HUES6 (cell line): ENCODE data around the gene CNPY4.

Source experiments
- H3K27ac ChIP-seq: 2 replicates; pipeline ENCODE4 v1.7.0; 2013; ENCODE audit warnings: low read depth, mild to moderate bottlenecking, low read length, inconsistent platforms
- H3K27me3 ChIP-seq: 2 replicates; pipeline ENCODE4 v1.6.1; 2013; ENCODE audit warnings: low read length; ENCODE audit not compliant: control insufficient read depth, insufficient read depth
- H3K36me3 ChIP-seq: 2 replicates; pipeline ENCODE4 v1.6.1; 2013; ENCODE audit warnings: low read length; ENCODE audit not compliant: control insufficient read depth, insufficient read depth
- H3K4me1 ChIP-seq: 2 replicates; pipeline ENCODE4 v1.6.1; 2013; ENCODE audit warnings: low read length; ENCODE audit not compliant: control insufficient read depth, insufficient read depth
- H3K4me3 ChIP-seq: 2 replicates; pipeline ENCODE4 v1.5.1; 2013; ENCODE audit warnings: low read depth, low read length
- H3K9ac ChIP-seq: one replicate; pipeline ENCODE4 v1.6.1; 2013; ENCODE audit warnings: mild to moderate bottlenecking, low read length
- H3K9me3 ChIP-seq: 2 replicates; pipeline ENCODE4 v1.6.1; 2013; ENCODE audit warnings: low read depth, low read length; ENCODE audit not compliant: control insufficient read depth, insufficient read depth

CNPY4 gene

GRCh38 chr7:100153708-100154535, 34.5 kb downstream of the CNPY4 start:
- peaks cover 40% of the 10 kb centered on the region for H3K4me1 ChIP-seq
- H3K9me3 ChIP-seq: no peaks in the 10 kb centered on the region
- H3K27ac ChIP-seq: no peak overlapping the region
- no peaks in the 10 kb centered on the region for H3K27me3 ChIP-seq
- no peak overlapping the region for H3K4me3 ChIP-seq
- H3K36me3 ChIP-seq: peaks cover 52% of the 10 kb centered on the region
- peak overlapping the region; percentile 34 for H3K9ac ChIP-seq

- H3K27ac ChIP-seq: no peak overlapping the region
- no peaks in the 10 kb centered on the region for H3K27me3 ChIP-seq
- H3K9ac ChIP-seq: no peak overlapping the region
- H3K36me3 ChIP-seq: peaks cover 52% of the 10 kb centered on the region
- H3K9me3 ChIP-seq: no peaks in the 10 kb centered on the region
- H3K4me3 ChIP-seq: no peak overlapping the region
- H3K4me1 ChIP-seq: peaks cover 42% of the 10 kb centered on the region
Observed at GRCh38 chr7:100154651-100155491, 35.4 kb downstream of the CNPY4 start.

GRCh38 chr7:100155553-100156317, 36.3 kb downstream of the CNPY4 start:
- no peak overlapping the region for H3K27ac ChIP-seq
- no peak overlapping the region for H3K4me3 ChIP-seq
- peaks cover 38% of the 10 kb centered on the region for H3K4me1 ChIP-seq
- H3K9ac ChIP-seq: no peak overlapping the region
- no peaks in the 10 kb centered on the region for H3K9me3 ChIP-seq
- no peaks in the 10 kb centered on the region for H3K27me3 ChIP-seq
- H3K36me3 ChIP-seq: peaks cover 52% of the 10 kb centered on the region

GRCh38 chr7:100156331-100157068, 37.1 kb downstream of the CNPY4 start:
- Histone ChIP-seq H3K4me3 (peak overlapping the region; percentile 88; the same call in 1 of the 2 replicates), H3K9ac (peak overlapping the region; percentile 35), H3K36me3 (peaks cover 52% of the 10 kb centered on the region), H3K9me3 (no peaks in the 10 kb centered on the region), H3K27ac (peak overlapping the region; percentile 35; the same call in 1 of the 2 replicates), H3K27me3 (no peaks in the 10 kb centered on the region), H3K4me1 (peaks cover 38% of the 10 kb centered on the region)

- peaks cover 47% of the 10 kb centered on the region for H3K36me3 ChIP-seq
- peaks cover 38% of the 10 kb centered on the region for H3K4me1 ChIP-seq
- H3K9me3 ChIP-seq: no peaks in the 10 kb centered on the region
- no peaks in the 10 kb centered on the region for H3K27me3 ChIP-seq
- peak overlapping the region; percentile 35 for H3K9ac ChIP-seq
- H3K4me3 ChIP-seq: peak overlapping the region; percentile 88
- H3K27ac ChIP-seq: peak overlapping the region; percentile 35; the same call in 1 of the 2 replicates
Observed at GRCh38 chr7:100157069-100157333, 37.6 kb downstream of the CNPY4 start.

GRCh38 chr7:100157334-100158228, 38.1 kb downstream of the CNPY4 start:
- H3K9ac ChIP-seq: peak overlapping the region; percentile 79
- no peaks in the 10 kb centered on the region for H3K27me3 ChIP-seq
- H3K4me1 ChIP-seq: peaks cover 36% of the 10 kb centered on the region
- H3K36me3 ChIP-seq: peaks cover 44% of the 10 kb centered on the region
- H3K4me3 ChIP-seq: peak overlapping the region; percentile 88
- H3K9me3 ChIP-seq: no peaks in the 10 kb centered on the region
- H3K27ac ChIP-seq: peak overlapping the region; percentile 88; the same call in 1 of the 2 replicates

- H3K9me3 ChIP-seq: no peaks in the 10 kb centered on the region
- peak within 1 kb of the TSS; percentile 79 for H3K9ac ChIP-seq
- H3K36me3 ChIP-seq: peaks cover 36% of the 10 kb centered on the region
- H3K4me3 ChIP-seq: peak within 1 kb of the TSS; percentile 88
- no peaks in the 10 kb centered on the region for H3K27me3 ChIP-seq
- H3K27ac ChIP-seq: peak within 1 kb of the TSS; percentile 88; the same call in 1 of the 2 replicates
- H3K4me1 ChIP-seq: peaks cover 43% of the 10 kb centered on the region
Observed at GRCh38 chr7:100158229-100159098, 39.0 kb downstream of the CNPY4 start, which contains the start of gene TRAPPC14. Gene TRAPPC14 (minus strand): TSS chr7:100158723. CDS start chr7:100158499, 224 bp downstream.

- Histone ChIP-seq H3K4me1 (peaks cover 37% of the 10 kb centered on the region), H3K4me3 (peak overlapping the region; percentile 88), H3K27ac (0 out of 2 replicates have a peak overlapping the region, but pooled peaks have one; percentile 88)
Observed at GRCh38 chr7:100159099-100159623, 39.7 kb downstream of the CNPY4 start.

GRCh38 chr7:100160067-100160466, 40.6 kb downstream of the CNPY4 start:
- H3K4me3 ChIP-seq: no peak overlapping the region
- peaks cover 29% of the 10 kb centered on the region for H3K4me1 ChIP-seq
- H3K9me3 ChIP-seq: no peaks in the 10 kb centered on the region
- H3K36me3 ChIP-seq: peaks cover 21% of the 10 kb centered on the region
- H3K27me3 ChIP-seq: no peaks in the 10 kb centered on the region
- no peak overlapping the region for H3K9ac ChIP-seq
- H3K27ac ChIP-seq: no peak overlapping the region

More at GRCh38 chr7:100159099-100159623, 39.7 kb downstream of the CNPY4 start:
- no peaks in the 10 kb centered on the region for H3K9me3 ChIP-seq
- H3K9ac ChIP-seq: peak overlapping the region; percentile 53
- no peaks in the 10 kb centered on the region for H3K27me3 ChIP-seq
- H3K36me3 ChIP-seq: peaks cover 29% of the 10 kb centered on the region
